ENCODE measurements around the gene NUP205.

DNA sequence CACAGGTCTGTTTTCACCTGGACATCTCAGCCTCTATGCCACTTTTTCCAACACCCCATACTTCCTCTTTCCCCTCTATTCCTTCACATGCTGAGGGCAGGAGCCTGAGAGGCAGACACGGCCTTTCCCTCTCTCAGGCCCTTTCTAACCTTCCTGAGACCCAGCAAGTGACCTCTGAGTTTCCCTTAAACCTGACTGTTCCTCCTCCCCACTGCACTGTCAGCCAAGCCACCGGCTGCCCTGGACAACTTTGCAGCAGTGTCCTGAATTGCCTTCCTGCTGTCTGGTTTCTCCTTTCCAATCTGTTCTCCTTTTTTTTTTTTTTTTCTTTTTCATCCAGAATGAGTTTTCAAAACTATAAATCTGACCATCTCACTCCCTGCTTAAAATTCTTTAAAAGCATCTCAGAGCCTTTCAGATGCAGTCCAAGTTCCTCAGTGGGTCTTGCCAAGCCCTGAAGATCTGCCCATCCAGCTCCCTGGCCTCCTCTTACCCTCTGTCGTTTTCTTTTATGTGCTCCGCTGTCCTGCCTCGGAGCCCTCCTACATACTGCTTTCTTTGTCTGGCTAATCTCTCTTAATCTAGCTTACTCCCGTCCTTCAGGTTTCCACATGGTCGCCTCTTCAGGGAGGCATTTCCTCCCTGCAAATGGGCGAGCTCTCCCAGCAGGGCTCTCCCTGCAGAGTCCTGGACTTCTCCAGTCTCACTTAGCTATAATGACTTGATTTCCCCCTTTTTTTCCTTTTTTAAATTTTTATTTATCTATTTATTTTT, 139.7 kb downstream of the NUP205 start:
- TF ChIP-seq, protein P1, sequence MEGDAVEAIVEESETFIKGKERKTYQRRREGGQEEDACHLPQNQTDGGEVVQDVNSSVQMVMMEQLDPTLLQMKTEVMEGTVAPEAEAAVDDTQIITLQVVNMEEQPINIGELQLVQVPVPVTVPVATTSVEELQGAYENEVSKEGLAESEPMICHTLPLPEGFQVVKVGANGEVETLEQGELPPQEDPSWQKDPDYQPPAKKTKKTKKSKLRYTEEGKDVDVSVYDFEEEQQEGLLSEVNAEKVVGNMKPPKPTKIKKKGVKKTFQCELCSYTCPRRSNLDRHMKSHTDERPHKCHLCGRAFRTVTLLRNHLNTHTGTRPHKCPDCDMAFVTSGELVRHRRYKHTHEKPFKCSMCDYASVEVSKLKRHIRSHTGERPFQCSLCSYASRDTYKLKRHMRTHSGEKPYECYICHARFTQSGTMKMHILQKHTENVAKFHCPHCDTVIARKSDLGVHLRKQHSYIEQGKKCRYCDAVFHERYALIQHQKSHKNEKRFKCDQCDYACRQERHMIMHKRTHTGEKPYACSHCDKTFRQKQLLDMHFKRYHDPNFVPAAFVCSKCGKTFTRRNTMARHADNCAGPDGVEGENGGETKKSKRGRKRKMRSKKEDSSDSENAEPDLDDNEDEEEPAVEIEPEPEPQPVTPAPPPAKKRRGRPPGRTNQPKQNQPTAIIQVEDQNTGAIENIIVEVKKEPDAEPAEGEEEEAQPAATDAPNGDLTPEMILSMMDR (IDR thresholded peaks at IDR 0.05; ENCODE audit: poor library complexity, severe bottlenecking) = no peak
- TF ChIP-seq TAF1 (IDR thresholded peaks at IDR 0.05; ENCODE audit: low read depth) (no peak), EP300 (conservative IDR thresholded peaks at IDR 0.05; ENCODE audit: poor library complexity, severe bottlenecking) (no peak), EZH2 (IDR thresholded peaks at IDR 0.05; ENCODE audit: borderline replicate concordance, insufficient read depth, low read length, poor library complexity, severe bottlenecking) (no peak), POLR2AphosphoS5 (IDR thresholded peaks at IDR 0.05) (no peak), RAD21 (conservative IDR thresholded peaks at IDR 0.05) (no peak)
- TF ChIP-seq, protein P2, sequence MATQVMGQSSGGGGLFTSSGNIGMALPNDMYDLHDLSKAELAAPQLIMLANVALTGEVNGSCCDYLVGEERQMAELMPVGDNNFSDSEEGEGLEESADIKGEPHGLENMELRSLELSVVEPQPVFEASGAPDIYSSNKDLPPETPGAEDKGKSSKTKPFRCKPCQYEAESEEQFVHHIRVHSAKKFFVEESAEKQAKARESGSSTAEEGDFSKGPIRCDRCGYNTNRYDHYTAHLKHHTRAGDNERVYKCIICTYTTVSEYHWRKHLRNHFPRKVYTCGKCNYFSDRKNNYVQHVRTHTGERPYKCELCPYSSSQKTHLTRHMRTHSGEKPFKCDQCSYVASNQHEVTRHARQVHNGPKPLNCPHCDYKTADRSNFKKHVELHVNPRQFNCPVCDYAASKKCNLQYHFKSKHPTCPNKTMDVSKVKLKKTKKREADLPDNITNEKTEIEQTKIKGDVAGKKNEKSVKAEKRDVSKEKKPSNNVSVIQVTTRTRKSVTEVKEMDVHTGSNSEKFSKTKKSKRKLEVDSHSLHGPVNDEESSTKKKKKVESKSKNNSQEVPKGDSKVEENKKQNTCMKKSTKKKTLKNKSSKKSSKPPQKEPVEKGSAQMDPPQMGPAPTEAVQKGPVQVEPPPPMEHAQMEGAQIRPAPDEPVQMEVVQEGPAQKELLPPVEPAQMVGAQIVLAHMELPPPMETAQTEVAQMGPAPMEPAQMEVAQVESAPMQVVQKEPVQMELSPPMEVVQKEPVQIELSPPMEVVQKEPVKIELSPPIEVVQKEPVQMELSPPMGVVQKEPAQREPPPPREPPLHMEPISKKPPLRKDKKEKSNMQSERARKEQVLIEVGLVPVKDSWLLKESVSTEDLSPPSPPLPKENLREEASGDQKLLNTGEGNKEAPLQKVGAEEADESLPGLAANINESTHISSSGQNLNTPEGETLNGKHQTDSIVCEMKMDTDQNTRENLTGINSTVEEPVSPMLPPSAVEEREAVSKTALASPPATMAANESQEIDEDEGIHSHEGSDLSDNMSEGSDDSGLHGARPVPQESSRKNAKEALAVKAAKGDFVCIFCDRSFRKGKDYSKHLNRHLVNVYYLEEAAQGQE (IDR thresholded peaks at IDR 0.05; ENCODE audit: borderline replicate concordance) = no peak
